Small intestine (tissue), 16 donors: ENCODE data around the gene LYZL1. TPM values are rescaled to one million over a fixed set of nuclear protein-coding genes. Genes with fewer than 3 reads are reported as not detected.
"Not testable (repeated sequence)": the region's sequence is repeated elsewhere in the genome, so short reads cannot be mapped to it uniquely, and the experiment has no call there.

ENCODE experiments used
- DNase-seq, 2 donors: peaks; one replicate each; pipeline versions ENCODE4 v3.0.0 to v3.0.0-alpha.2; 2013
- FAIRE-seq: peaks from 2 replicates; lab custom pipeline; 2012; peaks lifted over from hg19 to GRCh38; lab: Jason Lieb, UNC
- H3K27ac ChIP-seq, 3 donors: one replicate each; pipeline ENCODE4 v1.5.1; 2013; ENCODE audit warnings: low read length in 2 of 3, mild to moderate bottlenecking in 2 of 3, control low read depth in 1 of 3, inconsistent platforms in 1 of 3, low read depth in 1 of 3, moderate library complexity in 1 of 3
- H3K27me3 ChIP-seq, 3 donors: one replicate each; pipeline ENCODE4 v1.6.1; 2013; ENCODE audit warnings: low read length in 3 of 3, inconsistent platforms in 1 of 3; ENCODE audit not compliant: control insufficient read depth in 3 of 3, insufficient read depth in 3 of 3
- H3K36me3 ChIP-seq, 3 donors: one replicate each; pipeline ENCODE4 v1.6.1; 2013; ENCODE audit warnings: low read length in 3 of 3, inconsistent platforms in 1 of 3, low read depth in 1 of 3, mild to moderate bottlenecking in 1 of 3, moderate library complexity in 1 of 3; ENCODE audit not compliant: control insufficient read depth in 3 of 3, insufficient read depth in 2 of 3
- H3K4me1 ChIP-seq, 3 donors: one replicate each; pipeline ENCODE4 v1.6.1; 2013; ENCODE audit warnings: low read length in 2 of 3, inconsistent platforms in 1 of 3, low read depth in 1 of 3, mild to moderate bottlenecking in 1 of 3, moderate library complexity in 1 of 3; ENCODE audit not compliant: control insufficient read depth in 3 of 3, insufficient read depth in 2 of 3
- H3K4me3 ChIP-seq, 3 donors: one replicate each; pipeline ENCODE4 v1.5.1; 2013; ENCODE audit warnings: low read length in 3 of 3, control low read depth in 1 of 3, inconsistent platforms in 1 of 3, low read depth in 1 of 3, mild to moderate bottlenecking in 1 of 3, moderate library complexity in 1 of 3
- H3K9me3 ChIP-seq, 2 donors: one replicate each; pipeline ENCODE4 v1.6.1; 2013; ENCODE audit warnings: low read depth in 1 of 2, low read length in 1 of 2; ENCODE audit not compliant: control insufficient read depth in 2 of 2, insufficient read depth in 1 of 2
- WGBS, 3 donors: extraction: QIAGEN DNeasy Blood & Tissue Kit; methylation state at CpG; one replicate each; pipeline ENCODE4 v1.1.7; 2013; 5-methylcytosine and 5-hydroxymethylcytosine counted together
- long read RNA-seq, 10 donors: transcript quantifications; one replicate each; lab custom pipeline, GENCODE V29; 2026
- polyA plus RNA-seq, 4 donors: library from polyadenylated mRNA; stranded (reverse) in 3 of 4; unstranded in 1 of 4; fragments of 200-250 nt in 3 of 4; fragments of 120-200 nt in 1 of 4; gene quantifications; one replicate each; pipeline versions ENCODE4 v1.2.1 to v1.2.3, GENCODE V29; 2013
- donor health status: healthy with polysubstance abuse.
- donor health status: control.
- donor health status: control.
- donor health status: Bipolar disorder and iron deficiency.
- donor health status: healthy.

The LYZL1 gene
- polyA plus RNA-seq, result not detected
- long read RNA-seq, donor 1, result 0 reads
- long read RNA-seq, donor 2, result 0 reads
- long read RNA-seq, donor 3, result 0 reads
- long read RNA-seq, donor 4, result 0 reads
- long read RNA-seq, donor 5, result 0 reads
- long read RNA-seq, donor 6, result 0 reads
- long read RNA-seq, donor 7, result 0 reads
- long read RNA-seq, donor 8, result 0 reads
- long read RNA-seq, donor 9, result 0 reads
- long read RNA-seq, donor 10, result 0 reads

- not testable (repeated sequence) for H3K27ac ChIP-seq, H3K36me3 ChIP-seq, DNase-seq, H3K9me3 ChIP-seq, H3K27me3 ChIP-seq, H3K4me3 ChIP-seq, H3K4me1 ChIP-seq, FAIRE-seq
- WGBS, 3 donors, result 93 to 97% (median 94%) methylated on average over 6 of the region's 6 CpGs
These were observed at the start of gene LYZL1 for GRCh38 chr10:29288906-29289305. TSS of gene LYZL1 (plus strand) at chr10:29289070. CDS start at chr10:29291868, 2,798 bp downstream.

GRCh38 chr10:29239569-29240472, 49.0 kb upstream of the LYZL1 start:
- DNase-seq, result peak; percentile 4 to 12
- Histone ChIP-seq H3K36me3 (no peaks in the 10 kb centered on the region), H3K4me3 (no peak overlapping the region), H3K27ac (no peak overlapping the region), H3K27me3 (no peaks in the 10 kb centered on the region), H3K4me1 (no peaks in the 10 kb centered on the region), H3K9me3 (no peaks in the 10 kb centered on the region)
- 80 to 83% (median 83%) methylated on average over 15 of the region's 15 CpGs for WGBS, 3 donors
- FAIRE-seq, result no peak

- H3K27me3 ChIP-seq, result no peaks in the 10 kb centered on the region
- 70 to 73% (median 73%) methylated on average over 15 of the region's 15 CpGs for WGBS, 3 donors
- no peak overlapping the region for H3K27ac ChIP-seq
- H3K36me3 ChIP-seq, result no peaks in the 10 kb centered on the region
- H3K9me3 ChIP-seq, result no peaks in the 10 kb centered on the region
- DNase-seq, result no peak
- no peaks in the 10 kb centered on the region for H3K4me1 ChIP-seq
- FAIRE-seq, result no peak
- no peak overlapping the region for H3K4me3 ChIP-seq
These were observed 47.7 kb upstream of the LYZL1 start for GRCh38 chr10:29240986-29241660.

- Histone ChIP-seq H3K4me3 (no peak overlapping the region), H3K4me1 (no peaks in the 10 kb centered on the region), H3K9me3 (no peaks in the 10 kb centered on the region), H3K27me3 (no peaks in the 10 kb centered on the region), H3K27ac (no peak overlapping the region), H3K36me3 (no peaks in the 10 kb centered on the region)
- DNase-seq (no peak), FAIRE-seq (no peak)
These were observed 46.9 kb upstream of the LYZL1 start for GRCh38 chr10:29241925-29242324.

- WGBS, 3 donors, result 30 to 61% (median 49%) methylated on average over 5 of the region's 5 CpGs
- FAIRE-seq (no peak), DNase-seq (no peak)
These were observed 45.8 kb upstream of the LYZL1 start for GRCh38 chr10:29243066-29243465.

GRCh38 chr10:29243750-29244149, 45.1 kb upstream of the LYZL1 start:
- no peak overlapping the region for H3K4me3 ChIP-seq
- 88 to 95% (median 93%) methylated on average over 1 of the region's 1 CpG for WGBS, 3 donors
- H3K9me3 ChIP-seq, result no peaks in the 10 kb centered on the region
- no peak overlapping the region for H3K27ac ChIP-seq
- DNase-seq (peak in 1 of 2 donors; percentile 4), FAIRE-seq (no peak)
- H3K36me3 ChIP-seq, result no peaks in the 10 kb centered on the region
- H3K4me1 ChIP-seq, result no peaks in the 10 kb centered on the region
- H3K27me3 ChIP-seq, result no peaks in the 10 kb centered on the region

More at GRCh38 chr10:29243066-29243465, 45.8 kb upstream of the LYZL1 start:
- no peak overlapping the region for H3K27ac ChIP-seq
- no peaks in the 10 kb centered on the region for H3K9me3 ChIP-seq
- no peaks in the 10 kb centered on the region for H3K27me3 ChIP-seq
- no peak overlapping the region for H3K4me3 ChIP-seq
- H3K36me3 ChIP-seq, result no peaks in the 10 kb centered on the region
- H3K4me1 ChIP-seq, result no peaks in the 10 kb centered on the region

GRCh38 chr10:29244978-29245377, 43.9 kb upstream of the LYZL1 start:
- Histone ChIP-seq H3K9me3 (no peaks in the 10 kb centered on the region), H3K27me3 (no peaks in the 10 kb centered on the region), H3K36me3 (no peaks in the 10 kb centered on the region), H3K27ac (no peak overlapping the region), H3K4me1 (no peaks in the 10 kb centered on the region), H3K4me3 (no peak overlapping the region)
- DNase-seq (no peak), FAIRE-seq (no peak)
- 87 to 90% (median 88%) methylated on average over 7 of the region's 7 CpGs for whole genome bisulfite sequencing, 3 donors

GRCh38 chr10:29245476-29245875, 43.4 kb upstream of the LYZL1 start:
- H3K36me3 ChIP-seq, result no peaks in the 10 kb centered on the region
- H3K4me3 ChIP-seq, result no peak overlapping the region
- FAIRE-seq (no peak), DNase-seq (no peak)
- H3K9me3 ChIP-seq, result no peaks in the 10 kb centered on the region
- H3K27me3 ChIP-seq, result no peaks in the 10 kb centered on the region
- 75 to 85% (median 77%) methylated on average over 11 of the region's 11 CpGs for WGBS, 3 donors
- H3K27ac ChIP-seq, result no peak overlapping the region
- H3K4me1 ChIP-seq, result no peaks in the 10 kb centered on the region
